GM04503 (cell line): ENCODE measurements around the gene ATG9A.
"Not testable (repeated sequence)": the region's sequence is repeated elsewhere in the genome, so short reads cannot be mapped to it uniquely, and the experiment has no call there.

Experiments used
- DNase-seq: peaks from one replicate; pipeline ENCODE4 v3.0.0-alpha.2; 2012; ENCODE audit warnings: low read depth

Gene ATG9A, protein sequence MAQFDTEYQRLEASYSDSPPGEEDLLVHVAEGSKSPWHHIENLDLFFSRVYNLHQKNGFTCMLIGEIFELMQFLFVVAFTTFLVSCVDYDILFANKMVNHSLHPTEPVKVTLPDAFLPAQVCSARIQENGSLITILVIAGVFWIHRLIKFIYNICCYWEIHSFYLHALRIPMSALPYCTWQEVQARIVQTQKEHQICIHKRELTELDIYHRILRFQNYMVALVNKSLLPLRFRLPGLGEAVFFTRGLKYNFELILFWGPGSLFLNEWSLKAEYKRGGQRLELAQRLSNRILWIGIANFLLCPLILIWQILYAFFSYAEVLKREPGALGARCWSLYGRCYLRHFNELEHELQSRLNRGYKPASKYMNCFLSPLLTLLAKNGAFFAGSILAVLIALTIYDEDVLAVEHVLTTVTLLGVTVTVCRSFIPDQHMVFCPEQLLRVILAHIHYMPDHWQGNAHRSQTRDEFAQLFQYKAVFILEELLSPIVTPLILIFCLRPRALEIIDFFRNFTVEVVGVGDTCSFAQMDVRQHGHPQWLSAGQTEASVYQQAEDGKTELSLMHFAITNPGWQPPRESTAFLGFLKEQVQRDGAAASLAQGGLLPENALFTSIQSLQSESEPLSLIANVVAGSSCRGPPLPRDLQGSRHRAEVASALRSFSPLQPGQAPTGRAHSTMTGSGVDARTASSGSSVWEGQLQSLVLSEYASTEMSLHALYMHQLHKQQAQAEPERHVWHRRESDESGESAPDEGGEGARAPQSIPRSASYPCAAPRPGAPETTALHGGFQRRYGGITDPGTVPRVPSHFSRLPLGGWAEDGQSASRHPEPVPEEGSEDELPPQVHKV

DNA sequence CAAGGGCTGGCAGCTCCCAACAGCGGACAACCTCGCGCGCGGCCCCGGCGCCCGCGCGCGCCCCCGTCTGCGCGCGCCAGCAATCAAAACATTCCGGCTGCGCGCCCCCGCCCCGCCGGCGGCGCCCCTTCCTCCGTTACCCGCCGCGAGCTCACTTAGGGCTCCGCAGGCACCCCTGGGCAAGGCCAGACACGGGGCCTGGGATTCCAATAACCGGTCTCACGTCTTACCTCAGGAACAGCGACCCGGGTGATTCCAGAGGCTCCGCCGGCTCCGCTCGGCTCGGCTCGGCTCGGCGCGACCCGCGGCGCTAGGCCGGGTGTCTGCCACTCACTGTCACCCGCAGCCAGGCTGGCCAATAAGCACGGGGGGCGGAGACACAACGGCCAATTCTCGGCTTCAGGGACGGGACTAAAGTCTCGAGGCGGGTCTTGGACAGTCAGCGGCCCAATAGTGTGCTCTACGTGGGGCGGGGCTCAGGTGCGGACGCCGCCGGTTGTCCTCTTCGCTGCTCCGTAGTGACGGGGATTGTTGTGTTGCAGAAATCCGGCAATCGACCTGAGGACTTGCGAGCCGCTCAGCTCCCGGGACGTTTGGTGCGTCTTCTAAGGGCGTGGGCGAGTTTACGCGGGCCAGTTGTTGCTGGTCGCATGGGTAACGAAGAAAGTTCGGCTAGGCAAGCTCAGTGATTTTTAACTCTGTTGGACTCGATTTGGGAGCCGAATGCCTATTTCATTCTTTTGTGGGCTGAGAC, at the start of gene ATG9A, which contains the start of gene ANKZF1:
ATG9A (minus strand) TSS at position 332 of the 754 bp plus-strand sequence. CDS start 1,612 bp downstream, outside the sequence.
ANKZF1 (plus strand) TSS at position 502 of the 754 bp plus-strand sequence. CDS start 452 bp downstream, outside the sequence.
- peak; percentile 95 for DNase-seq

DNA sequence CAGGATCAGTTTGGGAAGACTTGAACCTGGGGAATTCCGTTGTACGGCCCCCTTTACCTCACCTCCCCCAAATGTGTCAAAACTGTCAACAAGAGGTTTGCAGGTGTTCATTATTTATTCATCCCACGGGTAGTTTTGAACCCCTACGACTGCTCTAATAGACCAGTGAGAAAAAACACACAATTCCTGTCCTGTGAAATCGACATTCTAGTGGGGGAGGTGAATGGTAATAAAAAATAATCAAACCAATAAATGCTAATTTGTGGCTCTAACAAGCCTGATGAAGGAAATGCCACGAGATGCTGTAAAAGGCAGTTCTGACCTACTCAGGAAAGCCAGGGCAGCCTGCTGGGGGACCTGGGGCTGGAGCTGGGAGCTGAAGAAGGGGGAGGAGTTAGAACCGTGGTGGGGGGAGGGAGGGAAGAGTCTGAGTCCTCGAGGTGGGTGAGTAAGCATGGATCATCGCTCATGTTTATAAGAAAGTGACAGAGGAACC, 49.3 kb upstream of the ATG9A start:
- DNase-seq: no peak

DNA sequence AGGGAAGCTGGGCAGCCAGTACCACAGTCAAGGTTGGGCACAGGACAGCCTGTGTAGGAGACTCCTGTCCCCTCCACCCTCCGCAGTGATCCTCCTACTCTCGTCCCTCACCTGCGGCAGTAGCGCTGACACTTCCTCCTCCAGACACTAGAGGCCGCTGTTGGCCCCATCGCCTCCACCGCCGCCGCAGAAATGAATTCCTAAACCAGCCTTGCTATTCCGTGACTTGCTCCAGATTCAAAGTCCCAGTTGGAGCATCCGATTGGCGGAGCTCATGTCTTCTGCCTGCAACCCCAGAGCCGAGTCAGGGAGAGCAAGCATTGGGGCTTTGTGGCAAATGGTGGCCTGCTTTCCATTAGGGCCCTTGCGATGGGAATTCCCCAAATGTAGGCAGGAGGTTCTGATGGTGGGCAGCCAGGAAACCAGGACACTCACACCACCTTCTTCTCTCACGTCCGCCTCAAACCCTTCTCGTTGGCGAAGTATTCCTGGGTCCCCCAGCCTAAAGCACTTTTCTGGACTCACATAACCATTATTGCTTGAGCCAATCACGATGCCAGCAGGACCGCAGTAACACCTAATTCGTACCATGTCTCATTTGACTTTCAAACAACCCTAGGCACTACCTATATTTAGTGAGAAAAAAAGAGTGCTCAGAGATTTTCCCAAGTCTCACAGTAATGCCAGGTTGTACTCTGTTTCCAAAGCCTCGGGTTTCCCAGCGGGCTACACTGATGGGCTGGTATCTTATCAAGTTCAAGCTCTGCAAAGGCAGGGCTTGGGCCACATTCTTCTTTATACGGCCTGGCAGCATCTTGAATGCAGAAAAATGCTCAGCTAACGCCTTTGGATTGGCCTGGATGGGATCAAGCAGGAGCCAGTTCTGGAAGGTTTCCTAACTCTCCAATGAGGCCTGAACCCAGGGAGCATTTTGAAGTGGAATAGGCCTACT, 48.5 kb upstream of the ATG9A start:
- DNase-seq: no peak

DNA sequence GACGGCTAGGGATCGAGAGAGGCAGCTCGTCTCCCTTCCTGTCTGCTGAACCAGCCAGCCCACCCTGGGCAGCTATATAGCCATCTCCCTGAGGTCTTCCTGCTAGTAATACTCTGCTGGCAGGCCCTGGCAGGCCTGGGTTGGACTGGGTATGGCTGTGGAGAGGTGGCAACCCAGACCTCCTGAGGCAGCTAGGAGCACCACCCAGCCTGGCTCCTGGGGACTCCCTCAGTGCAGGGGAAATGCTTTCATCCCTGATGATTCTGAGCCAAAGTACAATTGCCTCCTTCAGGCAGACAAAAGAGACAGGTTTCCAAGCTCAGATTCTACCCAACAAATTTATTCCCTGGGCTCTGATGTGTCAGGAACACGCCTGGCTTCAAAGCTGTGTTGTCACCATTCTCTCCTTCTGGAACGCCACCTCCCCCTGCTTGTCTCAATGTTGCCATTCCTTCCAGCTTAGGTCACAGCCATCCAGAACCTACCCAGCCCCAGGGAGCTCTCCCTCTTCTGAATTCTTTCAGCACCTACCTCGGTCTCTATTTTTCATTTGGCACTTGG, 45.0 kb upstream of the ATG9A start:
- DNase-seq: peak; percentile 77

DNA sequence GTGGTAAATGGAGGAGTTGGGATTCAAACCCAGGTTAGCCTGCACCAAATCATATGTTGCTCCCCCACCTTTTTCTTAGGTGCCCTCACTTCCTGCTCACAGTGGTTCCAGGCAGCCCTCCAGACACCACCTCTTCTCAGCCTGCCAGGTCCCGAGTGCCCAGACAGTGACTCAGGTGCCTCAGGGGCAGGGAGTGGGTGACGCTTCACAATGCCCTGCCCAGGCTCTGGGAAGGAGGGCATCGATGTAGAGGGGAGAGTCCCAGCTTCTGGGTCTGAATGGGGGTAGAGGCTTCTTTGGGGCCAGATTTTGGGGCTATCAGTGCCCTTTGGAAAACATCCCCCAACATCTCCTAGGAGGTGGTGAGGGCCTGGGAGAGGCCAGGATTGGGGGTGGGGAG, 44.5 kb upstream of the ATG9A start:
- DNase-seq: no peak

DNA sequence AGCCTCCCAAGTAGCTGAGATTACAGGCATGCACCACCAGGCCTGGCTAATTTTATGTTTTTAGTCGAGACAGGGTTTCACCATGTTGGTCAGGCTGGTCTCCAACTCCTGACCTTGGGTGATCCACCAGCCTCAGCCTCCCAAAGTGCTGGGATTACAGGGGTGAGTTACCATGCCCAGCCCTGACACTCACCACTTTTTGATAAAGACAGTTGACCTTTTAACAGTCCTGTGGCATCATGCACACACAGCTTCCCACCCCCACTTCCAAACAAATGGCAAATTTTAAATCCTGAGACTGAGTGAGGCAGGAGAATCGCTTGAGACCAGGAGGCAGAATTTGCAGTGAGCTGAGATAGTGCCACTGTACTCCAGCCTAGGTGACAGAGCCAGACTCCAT, 43.6 kb upstream of the ATG9A start:
- DNase-seq: no peak

DNA sequence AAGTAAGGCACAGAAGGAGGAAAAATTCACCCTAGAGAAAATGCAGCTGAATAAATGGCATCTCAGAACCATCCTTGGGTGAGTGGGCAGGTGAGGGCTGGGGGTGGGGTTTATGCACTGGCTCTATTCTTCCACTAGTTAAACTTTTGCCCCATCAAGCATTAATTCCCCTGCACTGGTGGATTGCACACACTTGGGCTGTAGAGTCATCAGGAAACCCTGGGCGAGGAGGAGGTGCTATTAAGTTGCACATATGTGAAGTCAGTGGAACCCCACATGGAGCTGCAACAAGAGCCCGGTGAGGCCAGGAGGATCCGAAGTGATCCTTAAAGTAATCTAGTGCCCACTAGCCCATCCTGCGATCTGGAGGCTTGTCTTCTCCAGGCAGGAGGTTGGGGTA, 42.9 kb upstream of the ATG9A start:
- DNase-seq: no peak

DNA sequence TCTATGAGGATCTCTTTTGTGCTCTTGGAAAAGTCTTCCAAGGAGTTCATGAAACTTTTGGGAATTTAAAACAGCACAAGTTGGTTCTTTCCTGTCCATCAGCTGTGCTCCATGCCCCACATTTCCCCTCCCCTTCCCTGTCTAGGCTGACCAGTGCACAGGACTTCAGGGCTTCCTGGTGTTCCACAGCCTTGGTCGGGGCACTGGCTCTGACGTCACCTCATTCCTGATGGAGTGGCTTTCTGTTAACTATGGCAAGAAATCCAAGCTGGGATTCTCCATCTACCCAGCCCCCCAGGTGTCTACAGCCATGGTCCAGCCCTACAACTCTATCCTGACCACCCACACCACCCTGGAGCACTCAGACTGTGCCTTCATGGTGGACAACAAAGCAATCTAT, 41.6 kb upstream of the ATG9A start:
- DNase-seq: no peak

DNA sequence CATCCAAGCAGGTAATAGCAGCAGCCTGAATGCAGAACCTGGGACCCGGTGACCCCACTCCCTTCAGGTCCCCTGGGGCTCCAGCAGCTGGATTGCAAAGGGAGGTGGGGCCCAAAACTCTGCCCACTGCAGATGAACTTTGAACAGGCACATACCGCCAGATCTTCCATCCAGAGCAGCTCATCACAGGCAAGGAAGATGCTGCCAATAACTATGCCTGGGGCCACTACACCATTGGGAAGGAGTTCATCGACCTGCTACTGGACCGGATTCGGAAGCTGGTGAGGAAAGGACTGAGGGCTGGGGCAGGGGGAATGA, 40.6 kb upstream of the ATG9A start:
- DNase-seq: no peak

DNA sequence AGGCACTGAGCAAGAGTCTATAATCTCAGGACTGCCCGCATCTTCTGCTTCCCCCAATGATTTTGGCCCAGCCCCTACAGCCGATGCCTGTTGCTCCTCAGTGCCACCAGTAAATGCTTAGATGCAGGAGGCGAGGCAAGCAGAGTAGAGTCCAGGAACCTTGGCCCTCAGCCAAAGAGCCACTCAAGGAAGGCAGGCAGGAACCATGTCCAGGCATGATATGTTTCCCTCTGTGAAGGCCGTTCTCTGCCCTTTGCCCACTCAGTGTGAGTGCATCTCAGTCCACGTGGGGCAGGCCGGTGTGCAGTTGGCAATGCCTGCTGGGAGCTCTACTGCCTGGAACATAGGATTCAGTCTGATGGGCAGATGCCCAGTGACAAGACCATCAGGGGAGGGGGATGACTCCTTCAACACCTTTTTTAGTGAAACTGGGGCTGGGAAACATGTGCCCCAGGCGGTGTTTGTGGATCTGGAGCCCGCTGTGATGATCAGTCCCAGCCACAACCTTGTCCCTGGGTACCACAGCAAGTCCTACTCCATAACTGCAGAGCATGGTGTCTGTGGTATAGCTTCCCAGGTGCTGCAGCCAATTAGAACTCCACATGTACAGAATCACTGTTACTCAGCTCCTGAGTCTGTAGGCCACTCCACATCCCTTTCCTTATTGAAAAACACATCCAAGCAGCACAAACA, 40.1 kb upstream of the ATG9A start:
- DNase-seq: no peak

DNA sequence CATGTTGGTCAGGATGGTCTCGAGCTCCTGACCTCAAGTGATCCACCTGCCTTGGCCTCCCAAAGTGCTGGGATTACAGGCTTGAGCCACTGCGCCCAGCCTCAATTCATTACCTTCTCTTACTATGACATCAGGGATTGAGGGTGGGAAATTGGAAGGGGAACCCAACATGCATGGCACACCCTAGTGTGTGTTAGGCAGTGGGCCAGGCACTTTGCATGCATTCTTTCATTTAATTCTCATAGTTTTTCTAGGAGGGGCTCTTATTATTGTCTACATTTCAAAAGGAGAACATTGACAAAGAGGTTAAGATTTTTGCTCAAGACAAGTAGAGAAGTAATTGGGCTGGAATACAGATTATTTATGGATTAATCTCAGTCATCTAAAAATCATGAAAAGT, 38.9 kb upstream of the ATG9A start:
- no peak for DNase-seq

DNA sequence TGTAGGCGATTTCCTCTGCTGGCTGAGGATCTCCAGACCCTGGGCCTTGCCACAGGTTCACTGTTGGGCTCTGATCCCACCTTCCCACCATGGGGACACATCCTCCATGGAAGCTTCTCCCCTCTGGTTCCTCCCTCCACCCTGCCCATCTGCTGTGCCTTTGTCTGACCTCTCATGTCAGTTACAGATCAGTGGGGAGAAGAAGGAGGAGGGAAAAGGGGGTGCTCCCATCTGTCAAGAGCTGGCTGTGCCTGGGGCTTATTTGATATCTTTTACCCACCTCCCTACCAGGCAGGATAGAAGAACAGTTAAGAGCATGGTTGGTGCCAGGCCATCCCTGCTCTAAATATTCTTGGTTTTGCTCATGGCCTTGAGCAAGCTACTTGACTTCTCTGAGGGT, 37.5 kb upstream of the ATG9A start:
- DNase-seq: no peak

DNA sequence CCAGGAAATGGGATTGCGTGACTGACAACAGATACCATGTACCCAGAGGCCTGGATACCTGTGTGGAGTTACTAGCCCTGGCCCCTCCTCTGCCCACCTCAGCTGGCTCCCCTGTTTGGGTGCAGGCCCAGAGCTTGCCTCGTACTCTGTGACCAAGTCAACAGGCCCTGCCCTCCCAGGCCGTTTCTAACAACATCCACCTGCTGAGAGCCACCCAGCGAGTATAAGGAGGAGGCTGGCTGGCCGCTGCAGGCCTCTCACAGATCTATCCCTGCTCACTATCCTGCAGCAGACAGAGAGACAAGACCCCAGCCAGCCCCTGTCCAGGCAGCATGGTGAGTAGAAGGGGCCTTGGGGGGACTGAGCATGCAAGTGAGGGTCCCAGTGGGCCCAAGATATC, 36.8 kb upstream of the ATG9A start:
- DNase-seq: no peak

DNA sequence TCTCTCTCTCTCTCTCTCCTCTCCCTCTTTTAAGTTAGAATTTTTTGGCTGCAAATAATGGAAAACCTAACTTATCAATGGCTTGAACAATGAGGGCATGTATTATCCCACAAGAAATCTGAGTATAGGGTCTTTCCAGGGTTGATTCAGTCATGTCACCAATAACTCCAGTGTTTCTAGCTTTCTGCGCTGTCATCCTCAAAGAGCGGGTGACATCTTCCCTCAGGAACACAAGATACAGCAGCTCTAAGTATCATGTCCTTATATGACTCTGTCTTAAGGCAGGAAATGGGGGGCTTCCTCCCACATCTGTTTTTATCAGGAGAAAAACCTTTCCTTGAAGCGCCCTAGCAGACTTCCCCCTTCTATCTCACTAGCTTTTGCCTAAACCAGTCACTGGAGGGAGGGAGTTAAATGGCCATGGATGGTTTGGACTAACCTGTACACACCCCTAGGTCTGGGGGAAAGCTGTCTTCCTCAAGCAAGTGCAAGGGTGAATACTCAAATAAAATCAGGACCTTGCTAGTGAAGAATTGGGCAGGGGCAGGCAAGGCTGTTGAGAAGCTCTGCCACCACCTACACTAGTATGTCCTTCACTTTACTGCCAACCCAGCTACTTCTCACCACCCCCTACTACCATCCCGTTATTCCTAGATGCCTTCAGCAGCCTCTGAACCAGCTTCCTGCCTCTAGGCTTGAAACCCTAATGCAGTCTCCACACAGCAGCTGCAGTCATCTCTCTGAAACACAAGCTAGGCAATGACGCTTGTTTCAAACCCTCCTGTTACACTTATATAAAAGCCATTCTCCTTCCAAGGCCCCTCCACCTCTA, 31.8 kb upstream of the ATG9A start:
- no peak for DNase-seq

DNA sequence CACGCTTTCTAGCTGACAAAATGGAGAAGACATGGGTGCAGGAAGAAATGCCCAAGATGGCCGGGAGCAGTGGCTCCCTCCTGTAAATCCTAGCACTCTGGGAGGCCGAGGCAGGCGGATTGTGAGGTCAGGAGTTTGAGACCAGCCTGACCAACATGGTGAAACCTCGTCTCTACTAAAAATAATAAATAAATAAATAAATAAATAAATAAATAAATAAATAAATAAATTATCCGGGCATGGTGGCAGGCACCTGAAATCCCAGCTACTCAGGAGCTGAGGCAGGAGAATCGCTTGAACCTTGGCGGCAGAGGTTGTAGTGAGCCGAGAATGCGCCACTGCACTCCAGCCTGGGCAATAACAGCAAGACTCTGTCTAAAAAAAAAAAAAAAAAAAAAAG, 29.5 kb upstream of the ATG9A start:
- DNase-seq: not testable (repeated sequence)

DNA sequence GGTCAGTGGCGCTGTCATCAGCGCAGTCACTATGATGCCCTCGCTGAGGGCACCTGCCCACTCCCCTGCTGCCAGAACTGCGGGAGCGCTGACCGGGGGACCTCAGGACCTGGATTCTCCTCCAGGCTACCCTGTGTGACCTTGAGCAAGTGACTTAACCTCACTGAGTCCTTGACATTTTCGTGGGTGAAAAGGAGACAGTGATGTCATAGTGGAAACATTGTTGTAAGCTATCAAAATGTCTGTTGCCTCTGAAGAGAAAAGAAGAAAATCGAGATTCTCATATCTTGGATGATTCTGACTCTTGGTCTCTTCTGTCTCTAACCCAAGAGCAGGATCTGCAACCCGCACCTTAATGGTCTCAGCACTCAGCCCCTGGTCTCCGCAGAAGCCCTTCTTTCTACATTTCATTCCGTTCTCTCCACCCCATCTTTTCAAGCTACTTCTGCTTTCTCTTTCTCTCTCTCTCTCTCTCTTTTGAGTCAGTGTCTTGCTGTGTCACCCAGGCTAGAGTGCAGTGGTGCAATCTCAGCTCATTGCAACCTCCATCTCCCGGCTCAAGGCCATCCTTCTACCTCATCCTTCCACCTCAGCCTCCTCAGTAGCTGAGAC, 25.3 kb upstream of the ATG9A start:
- DNase-seq: no peak

DNA sequence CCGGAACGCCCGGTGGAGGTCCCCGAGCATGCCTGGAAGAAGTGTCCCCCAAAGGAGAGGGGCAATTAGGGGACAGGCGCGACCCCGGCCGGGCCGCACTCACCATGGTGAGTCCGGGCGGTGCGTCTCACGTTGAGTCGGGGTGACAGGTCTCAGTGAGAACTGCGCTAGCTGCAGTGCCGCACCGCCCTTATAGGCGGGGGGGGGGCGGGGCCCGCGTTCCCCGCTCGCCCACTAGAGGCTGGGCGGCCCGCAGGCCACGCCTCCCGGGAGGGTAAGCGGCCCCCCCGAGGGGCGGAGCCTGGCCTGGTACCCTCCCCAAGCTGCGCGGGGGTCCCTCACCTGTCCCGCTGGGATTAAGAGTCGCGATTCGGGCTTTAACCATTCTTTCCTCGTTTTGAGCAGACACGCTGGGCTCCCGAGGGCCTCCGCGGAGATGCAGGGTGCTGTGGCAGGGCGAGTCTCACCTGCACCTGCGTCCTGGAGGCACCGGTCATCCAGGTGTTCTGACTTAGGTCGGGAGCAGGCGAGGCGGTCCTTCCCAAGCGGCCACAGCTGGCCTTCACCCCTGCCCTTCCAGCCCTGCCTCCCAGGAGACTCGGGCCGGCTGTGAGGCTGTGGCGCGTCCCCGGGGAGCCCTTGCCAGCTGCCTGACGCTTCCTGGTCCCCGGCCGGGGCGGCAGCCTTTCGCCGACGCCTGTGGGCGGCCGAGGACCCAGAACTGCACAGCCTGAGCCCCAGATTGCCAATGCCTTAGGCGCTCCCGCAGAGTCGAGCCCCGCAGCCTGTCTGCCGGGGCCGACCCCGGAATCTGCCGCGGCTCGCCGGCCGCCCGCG, 24.5 kb upstream of the ATG9A start, which contains the start of gene TUBA4A:
TUBA4A (minus strand) TSS at position 166 of the 837 bp plus-strand sequence; CDS start at position 106, 60 bp downstream.
- no peak for DNase-seq
